Common myeloid progenitor, CD34-positive (primary cell): Measurements from ENCODE around the gene KRABD2.
"Not testable (repeated sequence)": the region's sequence is repeated elsewhere in the genome, so short reads cannot be mapped to it uniquely, and the experiment has no call there.

Experiments
- CTCF ChIA-PET: fragments of 350-600 bp; sonication (Branson Sonifier 250); formaldehyde crosslinking; loops from one replicate; lab custom pipeline; 2021; ENCODE audit warnings: antibody characterized with exemption; lab: Charles Lee
- POLR2A ChIA-PET: fragments of 350-600 bp; sonication (Branson Sonifier 250); formaldehyde crosslinking; loops from one replicate; lab custom pipeline; 2021; ENCODE audit warnings: antibody characterized with exemption; lab: Charles Lee
- DNase-seq, 3 donors: peaks; one replicate each; pipeline versions ENCODE4 v3.0.0 to v3.0.0-alpha.2; 2013
- H3K27ac ChIP-seq, 2 experiments: 1 replicate in 1 of 2; 2 replicates in 1 of 2; pipeline ENCODE4 v1.7.0; 2013; ENCODE audit warnings: inconsistent platforms in 2 of 2, low read length in 2 of 2, mild to moderate bottlenecking in 2 of 2, low read depth in 1 of 2, moderate library complexity in 1 of 2; ENCODE audit not compliant: severe bottlenecking in 2 of 2, insufficient read depth in 1 of 2, poor library complexity in 1 of 2
- H3K27me3 ChIP-seq, 5 experiments: replicated peaks in 2 of 5; 1 replicate in 3 of 5; 2 replicates in 2 of 5; pipeline versions ENCODE4 v1.6.1 to v1.7.0; 2013; ENCODE audit warnings: low read length in 4 of 5, mild to moderate bottlenecking in 2 of 5, moderate library complexity in 2 of 5, inconsistent platforms in 1 of 5; ENCODE audit not compliant: insufficient read depth in 5 of 5, control insufficient read depth in 4 of 5
- H3K36me3 ChIP-seq, 4 experiments: 1 replicate in 2 of 4; 2 replicates in 2 of 4; pipeline versions ENCODE4 v1.6.1 to v1.7.0; 2013; ENCODE audit warnings: low read length in 3 of 4, control low read depth in 1 of 4, mild to moderate bottlenecking in 1 of 4; ENCODE audit not compliant: control insufficient read depth in 4 of 4, insufficient read depth in 4 of 4
- H3K4me1 ChIP-seq, 4 experiments: 1 replicate in 3 of 4; 2 replicates in 1 of 4; pipeline versions ENCODE4 v1.6.1 to v1.7.1; 2013; ENCODE audit warnings: low read length in 3 of 4, mild to moderate bottlenecking in 3 of 4, control low read depth in 1 of 4, inconsistent platforms in 1 of 4, moderate library complexity in 1 of 4; ENCODE audit not compliant: control insufficient read depth in 4 of 4, insufficient read depth in 4 of 4; ENCODE audit errors: control extremely low read depth in 1 of 4
- H3K4me3 ChIP-seq, 7 experiments: 1 replicate in 4 of 7; 2 replicates in 3 of 7; pipeline versions ENCODE4 v1.5.1 to v1.7.0; 2013; ENCODE audit warnings: mild to moderate bottlenecking in 7 of 7, low read length in 6 of 7, moderate library complexity in 6 of 7, inconsistent platforms in 2 of 7, low read depth in 2 of 7, control low read depth in 1 of 7; ENCODE audit not compliant: insufficient read depth in 4 of 7, control insufficient read depth in 1 of 7; ENCODE audit errors: extremely low read depth in 1 of 7
- H3K9me3 ChIP-seq, 5 experiments: 1 replicate in 4 of 5; 2 replicates in 1 of 5; pipeline versions ENCODE4 v1.6.1 to v1.7.1; 2013; ENCODE audit warnings: low read length in 4 of 5, mild to moderate bottlenecking in 2 of 5, inconsistent platforms in 1 of 5, low read depth in 1 of 5, moderate library complexity in 1 of 5; ENCODE audit not compliant: control insufficient read depth in 4 of 5, insufficient read depth in 2 of 5; ENCODE audit errors: control extremely low read depth in 1 of 5
- WGBS: methylation state at CpG from one replicate; pipeline ENCODE4 v1.1.5; 2013; ENCODE audit not compliant: insufficient coverage; 5-methylcytosine and 5-hydroxymethylcytosine counted together

The KRABD2 gene

GRCh38 chr17:8406174-8406573 is 29.7 kb upstream of the KRABD2 start:
- H3K4me3 ChIP-seq = no peak overlapping the region
- H3K9me3 ChIP-seq = no peaks in the 10 kb centered on the region
- no peaks in the 10 kb centered on the region for H3K27me3 ChIP-seq
- ChIA-PET CTCF (interaction anchor here (0.6 kb wide), 1 partner anchor 397 kb away, joined by 3 read pairs; no protein-coding TSS in a partner anchor), POLR2A (interaction anchor here (0.6 to 1.0 kb wide), 2 partner anchors 23 to 124 kb away, joined by 3 to 5 read pairs; partner anchors contain the start of gene RPL26)
- no peak overlapping the region for H3K27ac ChIP-seq
- 100% methylated on average over 2 of the region's 2 CpGs for WGBS
- H3K4me1 ChIP-seq = peaks cover 0 to 10% (median 6%) of the 10 kb centered on the region in 4 experiments
- H3K36me3 ChIP-seq = no peaks in the 10 kb centered on the region
- no peak for DNase-seq

- DNase-seq = no peak
- Histone ChIP-seq H3K4me3 (no peak overlapping the region), H3K4me1 (peaks cover 0 to 10% (median 6%) of the 10 kb centered on the region in 4 experiments), H3K36me3 (no peaks in the 10 kb centered on the region), H3K9me3 (no peaks in the 10 kb centered on the region), H3K27ac (no peak overlapping the region), H3K27me3 (no peaks in the 10 kb centered on the region)
- ChIA-PET POLR2A (interaction anchor here (1.0 kb wide), 1 partner anchor 22 kb away, joined by 5 read pairs; the partner anchor contains the start of gene RPL26), CTCF (interaction anchor here (2.2 kb wide), 1 partner anchor 23 kb away, joined by 5 read pairs; no protein-coding TSS in a partner anchor)
- 94% methylated on average over 8 of the region's 11 CpGs for WGBS
These were observed 29.1 kb upstream of the KRABD2 start for GRCh38 chr17:8405499-8406016.

- Histone ChIP-seq H3K4me3 (no peak overlapping the region), H3K4me1 (no peaks in the 10 kb centered on the region), H3K27ac (no peak overlapping the region), H3K36me3 (no peaks in the 10 kb centered on the region), H3K27me3 (peaks cover 0 to 2% (median 0%) of the 10 kb centered on the region in 5 experiments), H3K9me3 (no peaks in the 10 kb centered on the region)
- 94% methylated on average over 7 of the region's 11 CpGs for WGBS
- DNase-seq = no peak
- ChIA-PET CTCF (interaction anchor here (1.1 to 2.2 kb wide), 2 partner anchors 10 to 21 kb away, joined by 4 to 5 read pairs; no protein-coding TSS in a partner anchor), POLR2A (no interaction called here)
These were observed 26.5 kb upstream of the KRABD2 start for GRCh38 chr17:8402921-8403536.

- WGBS = 100% methylated on average over 1 of the region's 2 CpGs
- ChIA-PET CTCF (no interaction called here), POLR2A (no interaction called here)
- H3K27me3 ChIP-seq = peaks cover 0 to 6% (median 2%) of the 10 kb centered on the region in 5 experiments
- H3K4me1 ChIP-seq = no peaks in the 10 kb centered on the region
- no peaks in the 10 kb centered on the region for H3K36me3 ChIP-seq
- H3K4me3 ChIP-seq = no peak overlapping the region
- H3K9me3 ChIP-seq = no peaks in the 10 kb centered on the region
- H3K27ac ChIP-seq = no peak overlapping the region
- no peak for DNase-seq
These were observed 24.6 kb upstream of the KRABD2 start for GRCh38 chr17:8401107-8401506.

- WGBS = 100% methylated on average over 1 of the region's 6 CpGs
- Histone ChIP-seq H3K9me3 (no peaks in the 10 kb centered on the region), H3K27ac (no peak overlapping the region), H3K4me1 (peaks cover 0 to 2% (median under 1%) of the 10 kb centered on the region in 4 experiments), H3K27me3 (peaks cover 0 to 6% (median 4%) of the 10 kb centered on the region in 5 experiments), H3K4me3 (no peak overlapping the region), H3K36me3 (no peaks in the 10 kb centered on the region)
- POLR2A ChIA-PET = no interaction called here
- DNase-seq = no peak
- CTCF ChIA-PET = no interaction called here
These were observed 22.5 kb upstream of the KRABD2 start for GRCh38 chr17:8398980-8399379.

GRCh38 chr17:8397636-8398035 is 21.1 kb upstream of the KRABD2 start, which contains the start of gene RNF222:
Gene RNF222 (minus strand): TSS chr17:8397827. CDS start chr17:8393461, 4,366 bp downstream.
- Histone ChIP-seq H3K4me3 (no peak within 1 kb of the TSS), H3K36me3 (no peaks in the 10 kb centered on the region), H3K4me1 (peaks cover 0 to 10% (median 4%) of the 10 kb centered on the region in 4 experiments), H3K27me3 (peaks cover 0 to 6% (median 4%) of the 10 kb centered on the region in 5 experiments), H3K27ac (no peak within 1 kb of the TSS), H3K9me3 (no peaks in the 10 kb centered on the region)
- DNase-seq = no peak
- ChIA-PET CTCF (interaction anchor here (1.4 kb wide), 1 partner anchor 14 kb away, joined by 3 read pairs; no protein-coding TSS in a partner anchor), POLR2A (no interaction called here)
- 60% methylated on average over 13 of the region's 13 CpGs for WGBS

GRCh38 chr17:8394497-8394896 is 18.0 kb upstream of the KRABD2 start:
- H3K27me3 ChIP-seq, H3K27ac ChIP-seq, H3K9me3 ChIP-seq, POLR2A ChIA-PET, DNase-seq, H3K4me3 ChIP-seq, H3K36me3 ChIP-seq: not testable (repeated sequence)
- 92% methylated on average over 7 of the region's 9 CpGs for WGBS
- CTCF ChIA-PET = interaction anchor here (0.9 to 1.3 kb wide), 4 partner anchors 11 to 127 kb away, joined by 3 read pairs; no protein-coding TSS in a partner anchor
- H3K4me1 ChIP-seq = peaks cover 0 to 10% (median 4%) of the 10 kb centered on the region in 4 experiments
